ENCODE data around the gene TMEM259. TPM values are rescaled to one million over a fixed set of nuclear protein-coding genes. Genes with fewer than 3 reads are reported as not detected.

Gene TMEM259
- total RNA-seq, 1 experiment from 2014 or later: 155 TPM

- H3K4me2 ChIP-seq: peak overlapping the region; percentile 85
- intact Hi-C loops (cut with micrococcal nuclease; ENCODE audit: unreplicated experiment): loop anchor here (1.0 to 10.0 kb wide), 2 partner anchors 61 to 128 kb away; partner anchors contain the start of genes CFD and ELANE
- peaks cover 9% of the 10 kb centered on the region for H3K79me2 ChIP-seq (ENCODE audit: low read depth)
- POLR2A ChIA-PET (ENCODE audit: unreplicated experiment): no interaction called here
- no peaks in the 10 kb centered on the region for H3K27me3 ChIP-seq (ENCODE audit: insufficient read depth, low read depth)
- H3K9me3 ChIP-seq (ENCODE audit: insufficient read depth, low read depth): no peaks in the 10 kb centered on the region
- peaks cover 28% of the 10 kb centered on the region for H3F3A ChIP-seq (ENCODE audit: insufficient read depth, low read depth)
- no peak overlapping the region for H3K27ac ChIP-seq
- H3K9me2 ChIP-seq (ENCODE audit: insufficient read depth): no peaks in the 10 kb centered on the region
- BruUV-seq (replicated peaks): no TSS peak
- CTCF ChIA-PET: no interaction called here
- no peaks in the 10 kb centered on the region; the same call in 1 of the 2 replicates for H4K20me1 ChIP-seq (ENCODE audit: insufficient read depth)
- peak in 1 of 2 experiments; percentile 79 for DNase-seq
- no peak for TF ChIP-seq EZH2 (IDR thresholded peaks at IDR 0.05; ENCODE audit: low read depth)
- peak; percentile 73 for TF ChIP-seq CTCF (conservative IDR thresholded peaks at IDR 0.05)
- H2AFZ ChIP-seq: no peak overlapping the region; the same call in 1 of the 2 replicates
- H3K4me3 ChIP-seq: peak overlapping the region; percentile 53; the same call in 1 of the 2 replicates
- H3K4me1 ChIP-seq (replicated peaks; ENCODE audit: insufficient read depth): peaks cover 17% of the 10 kb centered on the region
- H3K36me3 ChIP-seq (ENCODE audit: low read depth): no peaks in the 10 kb centered on the region
Observed at GRCh38 chr19:982567-983170, 38.3 kb downstream of the TMEM259 start.

GRCh38 chr19:980133-980998 lies 40.6 kb downstream of the TMEM259 start:
- no TSS peak for BruUV-seq (replicated peaks)
- no peak for TF ChIP-seq CTCF (conservative IDR thresholded peaks at IDR 0.05)
- Histone ChIP-seq H3K4me3 (no peak overlapping the region), H3K36me3 (ENCODE audit: low read depth) (no peaks in the 10 kb centered on the region), H3K27ac (no peak overlapping the region), H3F3A (ENCODE audit: insufficient read depth, low read depth) (peaks cover 21% of the 10 kb centered on the region), H3K9me2 (ENCODE audit: insufficient read depth) (no peaks in the 10 kb centered on the region), H4K20me1 (ENCODE audit: insufficient read depth) (no peaks in the 10 kb centered on the region; the same call in 1 of the 2 replicates), H3K27me3 (ENCODE audit: insufficient read depth, low read depth) (no peaks in the 10 kb centered on the region), H3K9me3 (ENCODE audit: insufficient read depth, low read depth) (no peaks in the 10 kb centered on the region), H3K4me1 (replicated peaks; ENCODE audit: insufficient read depth) (peaks cover 17% of the 10 kb centered on the region), H3K4me2 (peak overlapping the region; percentile 33), H3K79me2 (ENCODE audit: low read depth) (peaks cover 9% of the 10 kb centered on the region), H2AFZ (no peak overlapping the region)
- intact Hi-C loops (cut with micrococcal nuclease; ENCODE audit: unreplicated experiment): loop anchor here (10.0 kb wide), 1 partner anchor 126 kb away; the partner anchor contains the start of genes CFD and ELANE
- ChIA-PET POLR2A (ENCODE audit: unreplicated experiment) (interaction anchor here (0.6 to 0.8 kb wide), 2 partner anchors 23 to 197 kb away, joined by 3 to 5 read pairs; no protein-coding TSS in a partner anchor), CTCF (no interaction called here)
- peak in 1 of 2 experiments; percentile 50 for DNase-seq

GRCh38 chr19:979318-979741 lies 41.6 kb downstream of the TMEM259 start:
- Histone ChIP-seq H4K20me1 (ENCODE audit: insufficient read depth) (no peaks in the 10 kb centered on the region), H2AFZ (no peak overlapping the region), H3K9me3 (ENCODE audit: insufficient read depth, low read depth) (no peaks in the 10 kb centered on the region), H3K79me2 (ENCODE audit: low read depth) (peaks cover under 1% of the 10 kb centered on the region), H3K4me1 (replicated peaks; ENCODE audit: insufficient read depth) (peaks cover 17% of the 10 kb centered on the region), H3K4me3 (no peak overlapping the region), H3K27me3 (ENCODE audit: insufficient read depth, low read depth) (no peaks in the 10 kb centered on the region), H3F3A (ENCODE audit: insufficient read depth, low read depth) (peaks cover 17% of the 10 kb centered on the region), H3K27ac (no peak overlapping the region), H3K9me2 (ENCODE audit: insufficient read depth) (no peaks in the 10 kb centered on the region), H3K36me3 (ENCODE audit: low read depth) (no peaks in the 10 kb centered on the region), H3K4me2 (no peak overlapping the region)
- POLR2A ChIA-PET (ENCODE audit: unreplicated experiment): no interaction called here
- BruUV-seq (replicated peaks): no TSS peak
- CTCF ChIA-PET: no interaction called here
- no peak for DNase-seq
- intact Hi-C loops (cut with micrococcal nuclease; ENCODE audit: unreplicated experiment): no loop called here
- TF ChIP-seq EZH2 (IDR thresholded peaks at IDR 0.05; ENCODE audit: low read depth) (no peak), CTCF (conservative IDR thresholded peaks at IDR 0.05) (no peak)
